Suppressor macrophage treated with lipopolysaccharide for 1 hour (primary cell): ENCODE data around the gene NAT14.
"Not testable (repeated sequence)": the region's sequence is repeated elsewhere in the genome, so short reads cannot be mapped to it uniquely, and the experiment has no call there.

Experiments used
- DNase-seq, 3 donors: peaks; one replicate each; pipeline ENCODE4 v3.0.0-alpha.2; 2020 to 2022

NAT14 gene

DNA sequence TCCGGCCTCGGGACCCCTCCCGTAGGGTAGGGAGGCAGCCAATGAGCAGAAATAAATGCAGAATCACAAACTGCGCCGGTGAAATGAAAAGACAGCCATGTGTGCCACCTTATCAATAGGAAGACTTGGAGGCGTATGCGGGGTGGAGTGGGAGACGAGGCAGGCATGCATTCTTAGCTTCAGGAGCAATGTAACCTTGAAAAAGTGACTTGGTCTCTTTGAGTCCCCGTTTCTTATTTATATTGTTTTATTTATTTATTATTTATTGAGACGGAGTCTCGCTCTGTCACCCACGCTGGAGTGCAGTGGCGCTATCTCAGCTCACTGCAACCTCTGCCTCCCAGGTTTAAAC, 19.2 kb downstream of the NAT14 start:
- no peak for DNase-seq

DNA sequence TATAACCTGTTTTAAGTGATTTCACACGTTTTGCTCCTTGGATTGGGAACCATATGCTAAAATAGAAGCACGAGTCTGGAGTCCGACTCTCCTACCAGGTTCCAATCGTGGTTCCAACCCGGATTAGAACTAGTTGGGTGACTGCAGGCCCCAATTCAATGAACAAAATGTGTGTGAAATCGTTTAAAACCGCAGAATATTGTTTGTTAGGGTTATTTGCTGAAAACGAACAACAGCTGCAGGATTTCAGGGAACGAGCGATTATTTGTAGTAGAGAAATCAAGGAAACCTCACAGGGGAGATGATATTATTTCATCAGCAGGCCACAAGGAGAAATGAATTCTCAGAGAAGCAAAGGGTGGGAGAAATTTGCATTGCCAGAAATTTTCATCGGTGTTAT, 20.0 kb downstream of the NAT14 start:
- DNase-seq = no peak

DNA sequence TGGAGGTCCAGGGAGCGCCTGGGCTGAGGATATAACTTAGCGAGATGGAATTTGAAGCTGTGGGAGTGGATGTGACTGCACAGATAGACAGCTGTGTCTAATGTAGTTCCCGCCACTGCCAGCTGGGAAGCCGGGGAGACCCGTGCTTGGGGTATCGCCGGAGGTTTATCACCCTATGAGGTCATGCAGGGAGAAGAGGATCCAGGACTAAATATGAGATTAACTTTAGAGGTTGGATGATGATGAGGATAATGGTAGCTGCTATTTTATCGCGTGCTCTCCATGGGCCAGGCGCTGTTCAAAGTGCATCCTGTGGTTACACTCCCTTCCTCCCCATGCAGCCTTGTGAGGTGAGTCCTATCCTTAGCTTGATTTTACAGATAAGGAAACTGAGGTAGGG, 23.1 kb downstream of the NAT14 start:
- no peak for DNase-seq

DNA sequence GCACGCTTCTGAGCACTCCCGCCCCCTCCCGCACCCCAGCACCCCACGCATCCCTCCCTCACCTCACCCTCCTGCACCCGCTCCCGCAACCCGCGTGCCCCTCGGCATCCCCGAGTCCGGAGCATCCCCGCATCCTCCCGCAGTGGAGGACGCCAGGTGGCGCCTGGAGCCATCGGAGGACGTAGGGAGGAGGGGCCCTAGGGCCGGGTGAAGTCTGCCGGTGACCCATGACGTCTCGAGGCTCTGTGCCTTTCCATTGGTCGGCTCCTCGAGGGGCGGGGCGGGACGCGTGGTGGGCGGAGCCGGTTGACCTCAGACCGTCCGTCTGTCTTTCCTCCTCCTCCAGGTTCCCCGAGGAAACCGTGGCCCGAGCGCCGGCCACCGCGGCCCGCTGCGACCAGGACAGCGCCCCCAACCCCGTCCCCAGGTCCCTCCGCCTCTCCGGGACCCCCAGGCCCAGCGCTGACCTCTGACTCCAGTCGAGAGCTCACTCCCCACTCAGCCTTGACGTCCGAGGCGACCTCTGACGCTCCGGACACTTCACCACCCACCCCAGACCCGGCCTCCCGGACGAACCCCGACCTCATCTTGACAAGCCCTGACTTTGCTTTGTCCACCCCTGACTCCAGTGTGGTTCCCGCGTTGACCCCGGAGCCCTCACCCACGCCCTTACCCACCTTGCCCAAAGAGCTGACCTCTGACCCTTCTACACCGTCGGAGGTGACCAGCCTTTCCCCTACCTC, 32.1 kb downstream of the NAT14 start:
- DNase-seq = peak; percentile 95 to 98 (median 97)

DNA sequence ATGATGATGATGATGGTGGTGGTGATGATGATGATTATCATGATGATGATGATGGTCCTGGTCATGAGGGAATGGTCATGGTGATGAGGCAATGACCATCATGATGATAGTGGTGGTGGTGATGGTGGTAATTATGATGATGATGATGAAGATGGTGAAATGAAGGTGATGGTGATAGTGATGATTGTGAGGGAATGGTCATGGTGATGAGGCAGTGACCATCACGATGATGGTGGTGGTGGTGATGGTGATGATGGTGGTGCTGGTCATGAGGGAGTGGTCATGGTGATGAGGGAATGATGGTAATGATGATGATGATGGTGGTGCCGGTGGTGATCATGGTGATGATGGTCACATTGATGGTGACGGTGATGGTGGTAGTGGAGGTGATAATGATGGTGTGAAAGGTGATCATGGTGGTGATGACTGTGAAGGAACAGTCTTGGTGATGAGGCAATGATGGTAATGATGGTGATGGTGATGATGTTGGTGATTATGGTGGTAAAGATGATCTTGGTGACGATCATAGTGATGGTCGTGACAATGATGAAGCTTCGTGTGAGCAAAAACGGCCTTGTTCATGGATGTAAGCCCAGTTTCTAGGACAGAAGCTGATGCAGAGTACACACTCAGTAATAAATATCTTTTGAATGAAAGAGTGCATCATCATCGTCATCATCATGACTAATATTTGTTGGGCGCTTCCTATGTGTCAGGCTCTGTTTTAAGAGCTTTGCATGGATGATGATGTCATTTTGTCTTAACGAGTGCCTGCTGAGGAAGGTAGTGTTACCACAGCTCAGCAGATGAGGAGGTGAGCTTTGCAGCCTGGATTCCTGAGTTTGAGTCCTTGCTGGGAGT, 34.7 kb downstream of the NAT14 start:
- peak; percentile 61 to 88 (median 77) for DNase-seq

DNA sequence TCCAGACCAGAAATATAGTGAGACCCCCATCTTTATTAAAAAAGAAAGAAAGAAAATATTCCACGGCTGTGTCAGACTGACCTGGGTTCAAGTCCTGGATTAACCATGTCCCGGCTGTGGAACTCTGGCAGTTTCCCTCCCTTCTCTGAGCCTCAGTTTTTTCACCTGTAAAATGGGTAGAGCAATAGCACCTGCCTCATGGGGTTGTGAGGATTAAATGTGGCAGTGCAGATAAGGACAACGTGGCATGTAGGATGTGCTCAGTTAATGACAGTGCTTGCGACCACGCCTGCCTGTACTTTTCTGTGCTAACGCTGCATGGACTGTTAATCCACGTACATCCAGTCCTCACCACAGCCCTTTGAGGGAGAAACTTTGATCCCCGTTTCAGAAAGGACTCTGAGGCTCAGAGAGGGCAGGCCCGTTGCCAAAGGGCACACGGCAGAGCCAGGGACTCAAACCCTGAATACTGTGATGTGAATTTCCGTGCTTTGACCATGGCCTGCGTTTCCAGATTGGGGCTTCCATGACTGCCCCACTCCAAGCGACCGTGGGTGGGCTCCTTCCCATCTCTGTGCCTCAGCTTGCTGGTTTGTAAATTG, 35.8 kb downstream of the NAT14 start:
- DNase-seq = no peak

DNA sequence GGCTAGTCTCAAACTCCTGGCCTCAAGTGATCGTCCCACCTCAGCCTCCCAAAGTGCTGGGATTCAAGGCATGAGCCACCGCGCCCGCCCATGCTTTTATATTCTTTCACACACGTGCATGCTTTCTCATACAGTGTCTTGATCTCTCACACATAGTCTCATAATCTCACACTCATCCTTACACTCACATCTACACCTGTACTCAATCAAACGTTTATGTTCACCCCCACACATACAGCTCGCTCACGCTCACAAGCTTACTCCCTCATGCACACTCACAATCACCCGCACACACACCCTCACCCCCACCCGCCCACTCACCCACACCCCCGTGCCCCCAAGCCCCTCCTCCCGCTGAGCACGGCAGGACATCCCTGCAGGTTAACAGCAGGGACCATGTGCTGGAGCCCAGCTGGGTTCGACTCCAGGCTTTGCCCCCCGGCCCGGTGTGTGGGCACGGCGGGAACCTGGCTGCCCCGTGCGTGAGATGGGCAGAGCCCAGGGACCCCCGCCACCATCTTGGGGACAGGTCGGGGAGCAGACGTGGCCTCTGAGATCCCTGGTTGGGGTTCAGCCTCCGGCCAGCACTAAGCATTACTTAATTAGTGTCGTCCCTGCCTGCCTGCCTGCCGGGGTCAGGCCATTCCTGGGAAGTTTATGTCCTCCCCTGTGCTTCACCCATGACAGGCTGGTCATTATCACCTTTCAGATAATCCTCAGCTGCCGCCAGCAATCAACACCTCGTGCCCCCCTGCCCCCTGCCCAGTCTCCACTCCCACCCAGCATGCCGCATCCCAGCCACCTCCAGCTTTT, 40.5 kb downstream of the NAT14 start:
- no peak for DNase-seq

DNA sequence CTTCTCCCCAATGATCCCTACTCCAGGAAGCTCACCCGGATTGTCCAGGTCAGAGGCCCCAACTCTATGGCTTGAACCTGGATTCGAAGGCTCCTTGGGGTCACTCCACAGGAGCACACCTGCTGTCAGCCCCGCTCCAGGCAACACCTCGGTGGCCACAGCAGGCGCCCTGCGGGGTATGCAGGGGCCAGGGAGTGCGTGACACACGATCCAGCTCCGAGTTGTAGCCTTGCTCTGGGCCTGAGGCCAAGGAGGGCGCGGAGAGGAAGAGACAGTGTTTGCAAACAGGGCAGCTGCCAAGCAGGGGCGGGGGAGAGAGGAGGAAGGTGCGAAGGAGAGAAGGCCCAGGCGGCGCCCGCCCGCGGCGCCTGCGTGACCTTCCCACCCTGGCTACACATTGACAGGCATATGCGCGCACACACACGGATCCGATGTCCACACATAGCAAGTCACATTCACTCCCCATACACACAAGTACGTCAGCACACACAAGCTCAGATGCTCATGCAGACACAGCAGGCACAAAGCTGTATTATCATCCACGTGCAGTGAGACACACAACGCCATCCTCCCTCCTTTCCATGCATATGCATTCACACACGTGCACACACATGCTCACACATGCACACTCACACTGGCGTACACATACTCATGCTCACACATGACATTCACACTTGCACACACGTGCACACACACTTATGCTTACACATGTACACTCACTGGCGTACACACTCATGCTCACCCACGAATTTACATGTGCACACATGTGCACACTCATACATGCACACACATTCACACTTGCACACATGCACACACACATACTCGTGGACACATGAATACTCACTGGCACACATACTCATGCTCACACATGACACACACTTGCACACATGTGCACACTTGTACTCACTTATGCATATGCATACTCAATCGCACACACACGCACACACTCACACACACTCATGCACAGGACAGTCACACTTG, 41.5 kb downstream of the NAT14 start:
- DNase-seq = peak in 2 of 3 donors; percentile 14 to 22

DNA sequence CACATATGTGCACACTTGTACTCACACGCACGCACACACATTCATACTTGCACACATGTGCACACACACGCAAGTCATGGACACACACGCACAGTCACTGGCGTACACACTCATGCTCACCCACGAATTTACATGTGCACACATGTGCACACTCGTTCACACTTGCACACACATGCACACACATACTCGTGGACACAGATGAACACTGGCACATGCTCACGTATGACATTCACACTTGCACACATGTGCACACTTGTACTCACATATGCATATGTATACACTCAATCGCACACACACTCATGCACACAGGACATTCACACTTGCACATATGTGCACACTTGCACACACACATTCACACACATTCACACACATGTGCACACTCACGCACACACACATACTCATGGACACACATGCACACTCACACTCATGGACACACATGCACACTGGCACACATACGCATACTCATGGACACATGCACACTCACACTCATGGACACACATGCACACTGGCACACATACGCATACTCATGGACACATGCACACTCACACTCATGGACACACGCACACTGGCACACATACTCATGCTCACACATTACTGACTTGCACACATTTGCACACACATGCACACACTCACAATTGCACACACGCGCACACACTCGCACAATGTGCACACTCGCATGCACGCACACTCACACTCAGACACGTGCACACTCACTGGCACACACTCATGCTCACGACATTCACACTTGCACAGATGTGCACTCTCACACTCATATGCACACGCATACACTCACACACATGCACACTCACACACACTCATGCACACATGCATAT, 42.4 kb downstream of the NAT14 start:
- DNase-seq = no peak

DNA sequence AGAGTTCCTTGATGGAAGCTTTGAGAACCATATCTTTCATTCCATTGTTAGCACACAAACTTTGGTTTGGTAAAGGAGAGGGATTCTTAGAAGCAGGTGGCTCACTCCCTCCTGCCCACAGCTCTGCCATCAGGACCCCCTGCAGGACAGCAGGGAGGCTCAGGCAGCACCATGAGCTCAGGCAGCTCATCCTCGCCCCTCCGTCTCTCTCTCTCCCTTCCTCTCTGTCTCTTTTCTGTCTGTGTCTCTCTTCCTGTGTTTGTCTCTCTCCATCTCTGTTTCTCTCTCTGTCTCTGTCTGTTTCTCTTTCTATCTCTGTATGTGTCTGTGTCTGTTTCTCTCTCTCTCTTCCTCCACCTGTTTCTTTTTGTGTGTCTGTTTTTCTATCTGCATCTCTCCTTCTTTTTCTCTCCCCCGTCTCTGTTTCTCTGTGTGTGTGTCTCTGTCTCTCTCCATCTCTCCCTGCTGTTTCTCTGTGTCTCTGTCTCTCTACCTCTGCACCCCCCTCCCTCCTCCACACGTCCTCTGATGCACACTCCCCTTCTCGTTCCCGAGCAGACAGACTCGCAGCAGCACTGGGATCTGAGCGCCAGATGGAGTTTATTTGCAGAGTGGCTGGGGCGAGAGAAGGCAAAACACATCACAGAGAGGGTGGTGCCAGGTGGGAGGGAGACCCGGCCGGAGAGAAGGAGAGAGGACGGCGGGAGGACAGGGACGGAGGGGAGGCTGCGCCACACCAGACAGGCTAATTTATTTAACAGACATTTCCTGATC, 43.2 kb downstream of the NAT14 start:
- DNase-seq = no peak

DNA sequence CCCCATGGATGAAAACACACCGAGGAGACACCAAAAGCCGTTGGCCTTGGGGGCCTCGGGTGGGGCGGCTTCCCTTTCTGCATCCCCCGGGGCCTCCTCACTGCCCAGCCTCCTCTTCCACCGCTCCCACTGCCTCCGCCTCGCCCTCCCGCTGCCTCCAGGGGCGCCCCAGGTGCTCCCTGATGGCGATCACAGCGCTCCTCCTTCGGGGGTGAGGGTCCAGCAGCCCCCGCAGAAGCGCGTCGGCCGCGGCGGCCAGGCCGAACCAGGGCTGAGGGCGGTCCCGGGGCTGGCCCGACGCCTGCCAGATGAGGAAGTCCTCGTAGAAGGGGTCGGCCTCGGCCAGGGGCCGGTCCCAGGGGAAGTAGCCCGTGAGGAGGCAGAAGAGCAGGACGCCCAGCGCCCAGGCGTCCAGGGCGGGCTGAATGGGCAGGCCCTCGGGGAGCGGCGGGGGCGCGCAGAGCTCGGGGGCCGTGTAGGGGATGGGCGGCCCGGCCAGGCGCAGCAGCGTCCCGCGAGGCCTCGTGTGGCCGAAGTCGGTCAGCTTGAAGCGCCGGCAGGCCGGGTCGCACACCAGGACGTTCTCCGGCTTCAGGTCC, 44.7 kb downstream of the NAT14 start:
- DNase-seq = no peak

DNA sequence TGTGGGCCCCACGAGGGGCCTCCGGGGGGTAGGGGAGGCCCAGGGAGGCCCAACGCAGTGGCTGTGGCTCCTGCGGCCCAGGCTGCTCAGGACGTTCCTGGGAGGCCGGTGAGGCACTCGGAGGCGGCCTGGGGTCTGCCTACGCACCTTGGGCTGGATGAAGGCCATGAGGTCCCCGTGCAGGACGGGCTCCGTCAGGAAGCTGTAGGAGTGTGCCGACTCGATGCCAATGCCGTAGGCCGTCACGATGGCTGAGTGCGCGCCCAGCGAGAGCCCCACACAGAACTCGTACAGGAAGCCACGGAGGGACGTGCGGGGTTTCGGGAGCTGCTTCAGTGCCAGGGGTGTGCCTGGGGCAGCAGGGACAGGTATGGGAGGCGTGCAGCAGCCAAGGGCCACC, 46.0 kb downstream of the NAT14 start:
- DNase-seq = no peak

DNA sequence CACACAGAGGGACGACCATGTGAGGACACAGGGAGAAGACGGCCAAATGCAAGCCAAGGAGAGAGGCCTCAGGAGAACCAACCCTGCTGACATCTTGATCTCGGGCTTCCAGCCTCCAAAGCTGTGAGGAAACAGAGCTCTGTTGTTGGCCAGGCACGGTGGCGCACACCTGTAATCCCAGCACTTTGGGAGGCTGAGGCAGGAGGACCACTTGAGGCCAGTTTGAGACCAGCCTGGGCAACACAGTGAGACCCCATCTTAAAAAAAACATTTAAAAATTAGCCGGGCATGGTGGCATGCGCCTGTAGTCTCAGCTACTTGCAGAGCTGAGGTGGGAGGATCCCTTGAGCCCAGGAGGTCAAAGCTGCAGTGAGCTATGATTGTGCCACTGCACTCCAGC, 49.3 kb downstream of the NAT14 start:
- DNase-seq = not testable (repeated sequence)

DNA sequence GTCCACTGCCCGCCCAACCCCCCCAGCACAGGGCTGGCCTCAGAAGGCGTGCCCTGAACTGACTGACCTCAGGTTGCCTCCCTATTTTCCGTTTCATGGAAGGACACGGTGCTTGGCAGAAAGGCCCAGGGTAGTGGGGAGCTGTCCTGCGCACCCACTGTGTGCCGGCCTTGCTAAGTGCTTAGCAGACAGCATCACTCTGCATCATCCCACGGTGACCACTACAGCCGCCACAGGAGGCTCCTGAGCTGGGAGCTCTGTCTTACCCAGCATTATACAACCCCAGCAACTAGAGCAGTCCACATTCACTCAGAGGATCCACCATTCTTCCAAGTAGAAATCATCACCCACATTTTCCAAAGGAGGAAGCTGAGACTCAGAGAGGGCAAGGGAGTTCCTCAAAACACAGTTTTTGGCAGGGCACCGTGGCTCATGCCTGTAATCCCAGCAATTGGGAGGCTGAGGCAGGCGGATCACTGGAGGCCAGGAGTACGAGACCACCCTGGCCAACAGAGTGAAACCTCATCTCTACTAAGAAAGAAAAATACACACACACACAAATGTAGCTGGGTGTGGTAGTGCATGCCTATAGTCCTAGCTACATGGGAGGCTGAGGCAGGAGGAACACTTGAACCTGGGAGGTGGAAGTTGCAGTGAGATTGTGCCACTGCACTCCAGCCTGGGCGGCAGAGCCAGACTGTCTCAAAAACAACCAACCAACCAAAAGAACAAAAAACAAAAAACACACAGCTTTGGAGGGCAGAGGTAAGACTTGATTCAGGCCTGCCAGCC, 50.4 kb downstream of the NAT14 start:
- DNase-seq = peak; percentile 51 to 55 (median 51)

DNA sequence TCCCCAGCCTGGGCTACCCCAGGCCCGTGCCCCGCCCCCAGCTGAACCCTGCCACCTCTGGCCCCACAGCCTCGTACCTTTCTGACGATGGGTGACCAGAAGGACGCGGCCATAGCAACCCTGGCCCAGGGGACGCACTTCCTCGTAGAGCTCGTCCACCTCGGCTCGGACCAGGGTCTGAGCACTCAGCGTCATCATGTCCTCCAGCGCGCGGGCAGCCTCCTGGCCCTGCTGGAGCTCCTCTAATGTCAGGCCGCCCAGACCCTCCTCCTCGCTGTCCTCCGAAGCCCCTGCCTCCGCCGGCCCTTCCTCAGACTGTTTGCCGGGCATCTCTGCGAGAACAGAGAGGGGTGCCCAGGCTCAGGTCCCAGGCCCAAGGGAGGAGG, 51.0 kb downstream of the NAT14 start:
- DNase-seq = no peak

DNA sequence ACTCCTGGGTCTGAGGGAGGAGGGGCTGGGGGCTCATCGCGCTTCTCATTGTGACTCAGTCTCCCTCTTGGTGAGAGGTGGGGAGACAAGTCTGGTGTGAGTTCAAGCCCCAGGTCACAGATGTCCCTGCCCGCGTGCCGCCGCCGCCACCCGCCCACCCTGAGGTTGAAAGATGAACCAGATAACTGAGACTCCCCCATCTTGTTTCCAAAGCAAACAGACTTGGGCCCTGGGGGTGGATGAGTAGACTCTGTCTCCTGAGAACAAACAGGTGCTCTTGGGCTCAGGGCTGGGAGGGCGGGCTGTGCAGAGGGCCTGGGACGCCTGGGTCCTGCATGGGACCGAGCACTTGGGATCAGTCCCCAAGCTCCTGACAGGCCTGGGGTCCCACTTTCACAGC, 51.4 kb downstream of the NAT14 start:
- no peak for DNase-seq
